ENCODE measurements around the gene RECQL5. TPM values are rescaled to one million over a fixed set of nuclear protein-coding genes. Genes with fewer than 3 reads are reported as not detected.

RECQL5 gene
- total and polyA plus RNA-seq, 2 donors (not counting 1 experiment from before 2014, with no cell fraction given), result 58.5 to 70.5 TPM

- 88% methylated on average over 23 of the region's 25 CpGs for WGBS (ENCODE audit: insufficient coverage)
- Histone ChIP-seq H3K36me3 (replicated peaks in 1 of 2; ENCODE audit: control extremely low read depth in 1 of 2, control insufficient read depth in 1 of 2, extremely low read depth in 1 of 2, insufficient read depth in 2 of 2, low read length in 1 of 2) (peaks cover 1 to 30% of the 10 kb centered on the region in 2 experiments), H3K79me2 (ENCODE audit: control insufficient read depth, insufficient read depth, low read length) (no peaks in the 10 kb centered on the region), H3K9me3 (ENCODE audit: control extremely low read depth in 1 of 3, control insufficient read depth in 2 of 3, insufficient read depth in 1 of 3, low read length in 2 of 3) (no peaks in the 10 kb centered on the region), H3K27ac (ENCODE audit: low read length in 2 of 2) (no peak overlapping the region), H3K4me3 (ENCODE audit: control extremely low read depth in 1 of 5, extremely low read depth in 1 of 5, insufficient read depth in 1 of 5, low read depth in 2 of 5, low read length in 4 of 5) (no peak overlapping the region), H3K4me1 (ENCODE audit: control insufficient read depth in 2 of 2, insufficient read depth in 2 of 2, low read length in 2 of 2) (no peaks in the 10 kb centered on the region), H4K20me1 (ENCODE audit: control insufficient read depth, insufficient read depth, low read length, poor library complexity, severe bottlenecking) (no peaks in the 10 kb centered on the region), H3K9ac (ENCODE audit: low read length) (no peak overlapping the region), H3K27me3 (replicated peaks in 1 of 4; ENCODE audit: control extremely low read depth in 1 of 4, control insufficient read depth in 3 of 4, insufficient read depth in 4 of 4, low read length in 3 of 4) (no peaks in the 10 kb centered on the region), H2AFZ (ENCODE audit: insufficient read depth, low read depth, low read length, poor library complexity, severe bottlenecking) (no peak overlapping the region), H3K4me2 (replicated peaks; ENCODE audit: low read depth, low read length, poor library complexity, severe bottlenecking) (no peak overlapping the region)
- H3K4me3 Mint-ChIP-seq, result no peak overlapping the region
- ATAC-seq (ENCODE audit: low read depth) (no peak), DNase-seq (no peak)
- POLR2A ChIA-PET, result no interaction called here
- TF ChIP-seq EZH2 (IDR thresholded peaks at IDR 0.05; ENCODE audit: borderline replicate concordance, insufficient read depth, low read depth, low read length, poor library complexity, severe bottlenecking) (no peak), CTCF (IDR thresholded peaks at IDR 0.05) (no peak)
- H3K27ac Mint-ChIP-seq, result no peak overlapping the region
- intact Hi-C loops (cut with micrococcal nuclease), result no loop called here
- no peaks in the 10 kb centered on the region for H3K27me3 Mint-ChIP-seq
- no peaks in the 10 kb centered on the region for H3K9me3 Mint-ChIP-seq (ENCODE audit: insufficient read depth)
- no peaks in the 10 kb centered on the region for H3K4me1 Mint-ChIP-seq
- CTCF ChIA-PET, result interaction anchor here (1.1 to 1.9 kb wide), 4 partner anchors 9 to 23 kb away, joined by 3 to 8 read pairs (median 5); partner anchors contain the start of gene SMIM5
Observed at GRCh38 chr17:75610103-75610984, 56.6 kb downstream of the RECQL5 start.

- Mint-ChIP-seq H3K4me1 (no peaks in the 10 kb centered on the region), H3K9me3 (ENCODE audit: insufficient read depth) (no peaks in the 10 kb centered on the region), H3K27me3 (no peaks in the 10 kb centered on the region), H3K4me3 (no peak overlapping the region), H3K27ac (no peak overlapping the region)
- Histone ChIP-seq H2AFZ (ENCODE audit: insufficient read depth, low read depth, low read length, poor library complexity, severe bottlenecking) (no peak overlapping the region), H3K4me1 (ENCODE audit: control insufficient read depth in 2 of 2, insufficient read depth in 2 of 2, low read length in 2 of 2) (no peaks in the 10 kb centered on the region), H3K4me3 (ENCODE audit: control extremely low read depth in 1 of 5, extremely low read depth in 1 of 5, insufficient read depth in 1 of 5, low read depth in 2 of 5, low read length in 4 of 5) (no peak overlapping the region), H3K27me3 (replicated peaks in 1 of 4; ENCODE audit: control extremely low read depth in 1 of 4, control insufficient read depth in 3 of 4, insufficient read depth in 4 of 4, low read length in 3 of 4) (no peaks in the 10 kb centered on the region), H3K27ac (ENCODE audit: low read length in 2 of 2) (no peak overlapping the region), H3K79me2 (ENCODE audit: control insufficient read depth, insufficient read depth, low read length) (no peaks in the 10 kb centered on the region), H3K9ac (ENCODE audit: low read length) (no peak overlapping the region), H3K4me2 (replicated peaks; ENCODE audit: low read depth, low read length, poor library complexity, severe bottlenecking) (no peak overlapping the region), H3K36me3 (replicated peaks in 1 of 2; ENCODE audit: control extremely low read depth in 1 of 2, control insufficient read depth in 1 of 2, extremely low read depth in 1 of 2, insufficient read depth in 2 of 2, low read length in 1 of 2) (peaks cover 1 to 12% of the 10 kb centered on the region in 2 experiments), H4K20me1 (ENCODE audit: control insufficient read depth, insufficient read depth, low read length, poor library complexity, severe bottlenecking) (no peaks in the 10 kb centered on the region), H3K9me3 (ENCODE audit: control extremely low read depth in 1 of 3, control insufficient read depth in 2 of 3, insufficient read depth in 1 of 3, low read length in 2 of 3) (no peaks in the 10 kb centered on the region)
- WGBS (ENCODE audit: insufficient coverage), result 98% methylated on average over 4 of the region's 5 CpGs
- POLR2A ChIA-PET, result no interaction called here
- TF ChIP-seq EZH2 (IDR thresholded peaks at IDR 0.05; ENCODE audit: borderline replicate concordance, insufficient read depth, low read depth, low read length, poor library complexity, severe bottlenecking) (no peak), CTCF (IDR thresholded peaks at IDR 0.05) (no peak)
- CTCF ChIA-PET, result no interaction called here
- intact Hi-C loops (cut with micrococcal nuclease), result no loop called here
- ATAC-seq (ENCODE audit: low read depth), result no peak
- no peak for DNase-seq
Observed at GRCh38 chr17:75607086-75607485, 59.9 kb downstream of the RECQL5 start.
